ENCODE results near the gene CCDC93.

Gene CCDC93

DNA sequence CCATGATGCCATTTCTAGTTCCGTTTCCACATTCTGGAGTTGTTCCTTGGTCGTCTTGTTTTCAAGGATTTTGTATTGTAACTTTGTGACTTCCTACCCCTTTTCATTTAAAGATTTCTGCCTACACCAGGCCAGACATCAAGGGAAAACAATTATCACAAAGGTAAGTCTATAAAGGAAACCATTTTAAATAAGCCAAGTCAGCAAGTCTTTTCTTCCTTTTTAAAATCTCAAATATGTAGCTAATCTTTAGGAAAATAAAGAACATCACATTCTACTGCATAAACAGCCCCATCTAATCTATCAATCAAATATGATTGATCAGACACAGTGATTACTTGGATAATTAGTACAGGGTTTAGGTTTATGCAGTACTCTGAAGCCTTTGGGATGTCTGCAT, 38.6 kb upstream of the CCDC93 start:
- ChIA-PET POLR2A (no interaction called here), CTCF (interaction anchor here (1.1 to 2.9 kb wide), 5 partner anchors 8 to 281 kb away, joined by 3 to 12 read pairs (median 4); no protein-coding TSS in a partner anchor)
- TF ChIP-seq ZNF555 (tag by site-specific recombination; conservative IDR thresholded peaks at IDR 0.05) (no peak), EGR2 (tag by site-specific recombination; IDR thresholded peaks at IDR 0.05; ENCODE audit: low read depth) (no peak), HOXD13 (CRISPR knock-in tag; IDR thresholded peaks at IDR 0.05; ENCODE audit: borderline replicate concordance) (no peak)
- H3K36me3 ChIP-seq (ENCODE audit: control insufficient read depth in 2 of 2, insufficient read depth in 1 of 2, low read length in 2 of 2) = no peaks in the 10 kb centered on the region
- H3K27ac ChIP-seq (ENCODE audit: extremely low read depth, low read depth, low read length) = no peak overlapping the region
- peaks cover 18% of the 10 kb centered on the region for H3K4me1 ChIP-seq (ENCODE audit: control insufficient read depth, insufficient read depth, low read length)
- no peak overlapping the region for H3K4me3 ChIP-seq (ENCODE audit: low read depth, low read length)
- no peaks in the 10 kb centered on the region for H3K9me3 ChIP-seq (ENCODE audit: control insufficient read depth, insufficient read depth, low read depth, low read length)

DNA sequence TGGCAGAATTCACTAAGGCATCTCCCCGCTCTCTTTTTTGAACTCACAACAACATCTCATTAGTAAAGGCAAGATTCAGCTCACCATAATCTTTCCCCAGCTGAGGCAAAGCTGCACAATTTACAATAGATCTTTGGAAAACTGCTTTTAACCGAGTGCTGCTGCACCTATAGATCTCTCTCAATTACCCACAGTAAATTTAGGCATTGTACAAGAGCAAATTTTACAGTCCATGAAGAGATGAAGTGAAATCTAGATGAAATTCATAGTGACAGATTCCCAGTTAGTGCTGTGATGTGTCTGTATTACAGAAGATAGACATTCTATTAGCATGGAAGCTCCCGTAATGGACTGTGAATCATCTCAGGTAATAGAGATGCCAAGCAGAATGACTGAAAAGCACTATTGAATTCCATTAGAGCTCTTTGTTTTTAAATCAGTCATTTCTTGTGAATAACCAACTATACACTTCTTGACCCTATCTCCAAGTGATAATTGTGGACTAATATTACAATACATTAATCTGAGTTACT, 38.0 kb upstream of the CCDC93 start:
- Histone ChIP-seq H3K4me3 (ENCODE audit: low read depth, low read length) (no peak overlapping the region), H3K36me3 (ENCODE audit: control insufficient read depth in 2 of 2, insufficient read depth in 1 of 2, low read length in 2 of 2) (no peaks in the 10 kb centered on the region), H3K9me3 (ENCODE audit: control insufficient read depth, insufficient read depth, low read depth, low read length) (no peaks in the 10 kb centered on the region), H3K4me1 (ENCODE audit: control insufficient read depth, insufficient read depth, low read length) (peaks cover 24% of the 10 kb centered on the region), H3K27ac (ENCODE audit: extremely low read depth, low read depth, low read length) (no peak overlapping the region)
- CTCF ChIA-PET = interaction anchor here (0.7 to 2.9 kb wide), 9 partner anchors 9 to 813 kb away, joined by 3 to 12 read pairs (median 4); no protein-coding TSS in a partner anchor
- no peak for TF ChIP-seq GLI2 (tag by site-specific recombination; IDR thresholded peaks at IDR 0.05; ENCODE audit: borderline replicate concordance, low read depth)
- TF ChIP-seq ZNF394 (tag by site-specific recombination; IDR thresholded peaks at IDR 0.05; ENCODE audit: borderline replicate concordance) = no peak
- no peak for TF ChIP-seq OVOL3 (tag by site-specific recombination; IDR thresholded peaks at IDR 0.05)
- TF ChIP-seq ZNF521 (tag by site-specific recombination; IDR thresholded peaks at IDR 0.05) = no peak
- TF ChIP-seq ZNF529 (tag by site-specific recombination; IDR thresholded peaks at IDR 0.05; ENCODE audit: insufficient replicate concordance) = no peak
- no peak for TF ChIP-seq SP7 (tag by site-specific recombination; IDR thresholded peaks at IDR 0.05)
- no peak for TF ChIP-seq ZNF169 (tag by site-specific recombination; IDR thresholded peaks at IDR 0.05)
- TF ChIP-seq, protein P1, sequence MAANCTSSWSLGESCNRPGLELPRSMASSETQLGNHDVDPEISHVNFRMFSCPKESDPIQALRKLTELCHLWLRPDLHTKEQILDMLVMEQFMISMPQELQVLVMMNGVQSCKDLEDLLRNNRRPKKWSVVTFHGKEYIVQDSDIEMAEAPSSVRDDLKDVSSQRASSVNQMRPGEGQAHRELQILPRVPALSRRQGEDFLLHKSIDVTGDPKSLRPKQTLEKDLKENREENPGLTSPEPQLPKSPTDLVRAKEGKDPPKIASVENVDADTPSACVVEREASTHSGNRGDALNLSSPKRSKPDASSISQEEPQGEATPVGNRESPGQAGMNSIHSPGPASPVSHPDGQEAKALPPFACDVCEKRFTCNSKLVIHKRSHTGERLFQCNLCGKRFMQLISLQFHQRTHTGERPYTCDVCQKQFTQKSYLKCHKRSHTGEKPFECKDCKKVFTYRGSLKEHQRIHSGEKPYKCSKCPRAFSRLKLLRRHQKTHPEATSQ (tag by site-specific recombination; IDR thresholded peaks at IDR 0.05) = no peak
- TF ChIP-seq, protein P2, sequence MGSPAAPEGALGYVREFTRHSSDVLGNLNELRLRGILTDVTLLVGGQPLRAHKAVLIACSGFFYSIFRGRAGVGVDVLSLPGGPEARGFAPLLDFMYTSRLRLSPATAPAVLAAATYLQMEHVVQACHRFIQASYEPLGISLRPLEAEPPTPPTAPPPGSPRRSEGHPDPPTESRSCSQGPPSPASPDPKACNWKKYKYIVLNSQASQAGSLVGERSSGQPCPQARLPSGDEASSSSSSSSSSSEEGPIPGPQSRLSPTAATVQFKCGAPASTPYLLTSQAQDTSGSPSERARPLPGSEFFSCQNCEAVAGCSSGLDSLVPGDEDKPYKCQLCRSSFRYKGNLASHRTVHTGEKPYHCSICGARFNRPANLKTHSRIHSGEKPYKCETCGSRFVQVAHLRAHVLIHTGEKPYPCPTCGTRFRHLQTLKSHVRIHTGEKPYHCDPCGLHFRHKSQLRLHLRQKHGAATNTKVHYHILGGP (tag by site-specific recombination; IDR thresholded peaks at IDR 0.05) = no peak
- no peak for TF ChIP-seq ZNF561 (tag by site-specific recombination; IDR thresholded peaks at IDR 0.05; ENCODE audit: borderline replicate concordance)
- no peak for TF ChIP-seq MYNN (tag by site-specific recombination; IDR thresholded peaks at IDR 0.05; ENCODE audit: borderline replicate concordance)
- TF ChIP-seq ZNF221 (tag by site-specific recombination; IDR thresholded peaks at IDR 0.05; ENCODE audit: borderline replicate concordance) = no peak
- TF ChIP-seq, protein P3, sequence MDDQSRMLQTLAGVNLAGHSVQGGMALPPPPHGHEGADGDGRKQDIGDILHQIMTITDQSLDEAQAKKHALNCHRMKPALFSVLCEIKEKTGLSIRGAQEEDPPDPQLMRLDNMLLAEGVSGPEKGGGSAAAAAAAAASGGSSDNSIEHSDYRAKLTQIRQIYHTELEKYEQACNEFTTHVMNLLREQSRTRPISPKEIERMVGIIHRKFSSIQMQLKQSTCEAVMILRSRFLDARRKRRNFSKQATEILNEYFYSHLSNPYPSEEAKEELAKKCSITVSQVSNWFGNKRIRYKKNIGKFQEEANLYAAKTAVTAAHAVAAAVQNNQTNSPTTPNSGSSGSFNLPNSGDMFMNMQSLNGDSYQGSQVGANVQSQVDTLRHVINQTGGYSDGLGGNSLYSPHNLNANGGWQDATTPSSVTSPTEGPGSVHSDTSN (CRISPR knock-in tag; IDR thresholded peaks at IDR 0.05) = no peak
- TF ChIP-seq ZNF174 (tag by site-specific recombination; IDR thresholded peaks at IDR 0.05) = no peak
- no peak for TF ChIP-seq BCL11B (tag by site-specific recombination; IDR thresholded peaks at IDR 0.05; ENCODE audit: low read depth)
- no peak for TF ChIP-seq ZNF664 (tag by site-specific recombination; IDR thresholded peaks at IDR 0.05)
- POLR2A ChIA-PET = no interaction called here
